IMR-90 (cell line): ENCODE data around the gene POLA2. TPM values are rescaled to one million over a fixed set of nuclear protein-coding genes. Genes with fewer than 3 reads are reported as not detected.
A peak's percentile ranks its signal among the peaks of the same experiment; 100 is the strongest.

Experiments
- ATAC-seq: fragments of 200-7000 bp; cut with Tn5 transposase; 2 replicates; pipeline ENCODE4 v1.9.1; 2020; ENCODE audit warnings: low read depth, mild to moderate bottlenecking, moderate library complexity
- BruUV-seq: library from RNA; stranded (reverse); fragments of 400-500 nt; replicated peaks from 2 replicates; lab custom pipeline; 2021; lab: Mats Ljungman, UMichigan
- CTCF ChIA-PET: fragments of 300-600 bp; formaldehyde crosslinking; extraction: SDS; loops from one replicate; lab custom pipeline; 2021; ENCODE audit warnings: antibody characterized with exemption; lab: Yijun Ruan, JAX
- POLR2A ChIA-PET: fragments of 300-600 bp; sonication (Branson Sonifier 250); formaldehyde crosslinking; loops from one replicate; lab custom pipeline; 2022; ENCODE audit warnings: antibody characterized with exemption; ENCODE audit not compliant: unreplicated experiment; lab: Charles Lee
- DNase-seq: peaks from one replicate; pipeline ENCODE4 v3.0.0; 2013
- H2AFZ ChIP-seq: replicated peaks from 2 replicates; pipeline ENCODE3; 2013; ENCODE audit warnings: low read length, mild to moderate bottlenecking; ENCODE audit not compliant: poor library complexity
- H2AK5ac ChIP-seq: 2 replicates; pipeline ENCODE4 v1.6.1; 2013; ENCODE audit warnings: low read depth, low read length, inconsistent platforms
- H2AK9ac ChIP-seq: replicated peaks from 2 replicates; pipeline ENCODE3; 2013; ENCODE audit warnings: mild to moderate bottlenecking, low read depth, low read length, moderate library complexity; ENCODE audit not compliant: poor library complexity
- H2BK120ac ChIP-seq: 2 replicates; pipeline ENCODE4 v1.6.1; 2013; ENCODE audit warnings: low read depth, low read length, inconsistent platforms
- H2BK15ac ChIP-seq: 3 replicates; pipeline ENCODE4 v1.6.1; 2013; ENCODE audit warnings: low read depth, low read length, inconsistent platforms
- H2BK20ac ChIP-seq: 2 replicates; pipeline ENCODE4 v1.6.1; 2013; ENCODE audit warnings: low read depth, mild to moderate bottlenecking, inconsistent platforms, low read length, moderate library complexity
- H2BK5ac ChIP-seq: 2 replicates; pipeline ENCODE4 v1.6.1; 2013; ENCODE audit warnings: mild to moderate bottlenecking, low read depth, low read length, inconsistent platforms; ENCODE audit not compliant: poor library complexity, severe bottlenecking
- H3K14ac ChIP-seq: replicated peaks from 2 replicates; pipeline ENCODE4 v1.6.1; 2013; ENCODE audit warnings: low read depth, low read length, inconsistent platforms
- H3K18ac ChIP-seq: 2 replicates; pipeline ENCODE4 v1.6.1; 2013; ENCODE audit warnings: low read depth, low read length, control low read depth
- H3K23ac ChIP-seq: 2 replicates; pipeline ENCODE4 v1.6.1; 2013; ENCODE audit warnings: low read depth, low read length, inconsistent platforms
- H3K27ac ChIP-seq: 2 replicates; pipeline ENCODE4 v1.5.1; 2013; ENCODE audit warnings: mild to moderate bottlenecking, control low read depth, low read length; ENCODE audit not compliant: insufficient read depth
- H3K27me3 ChIP-seq: 2 replicates; pipeline ENCODE4 v1.6.1; 2013; ENCODE audit warnings: low read length; ENCODE audit not compliant: control insufficient read depth, insufficient read depth
- H3K36me3 ChIP-seq: 2 replicates; pipeline ENCODE4 v1.6.1; 2013; ENCODE audit warnings: low read length, mixed read lengths; ENCODE audit not compliant: control insufficient read depth, insufficient read depth
- H3K4ac ChIP-seq: 2 replicates; pipeline ENCODE4 v1.6.1; 2013; ENCODE audit warnings: low read depth, low read length, inconsistent platforms
- H3K4me1 ChIP-seq: 2 replicates; pipeline ENCODE4 v1.6.1; 2013; ENCODE audit warnings: low read length, mixed read lengths; ENCODE audit not compliant: control insufficient read depth, insufficient read depth
- H3K4me2 ChIP-seq: 2 replicates; pipeline ENCODE4 v1.6.1; 2013; ENCODE audit warnings: low read depth, mild to moderate bottlenecking, control low read depth, low read length, moderate library complexity
- H3K4me3 ChIP-seq: 2 replicates; pipeline ENCODE4 v1.5.1; 2013; ENCODE audit warnings: low read depth, mild to moderate bottlenecking, control low read depth, low read length, moderate library complexity; ENCODE audit not compliant: insufficient read depth
- H3K56ac ChIP-seq: 2 replicates; pipeline ENCODE4 v1.6.1; 2013; ENCODE audit warnings: low read length, inconsistent platforms; ENCODE audit not compliant: insufficient read depth; ENCODE audit errors: extremely low read depth
- H3K79me1 ChIP-seq, 2 experiments: 2 replicates each; pipeline ENCODE4 v1.6.1; 2013; ENCODE audit warnings: low read length in 2 of 2, inconsistent platforms in 1 of 2, low read depth in 1 of 2
- H3K9ac ChIP-seq: 2 replicates; pipeline ENCODE4 v1.6.1; 2013; ENCODE audit warnings: low read depth, low read length, control low read depth
- H3K9me1 ChIP-seq: 2 replicates; pipeline ENCODE4 v1.6.1; 2013; ENCODE audit warnings: low read length, inconsistent platforms; ENCODE audit not compliant: insufficient read depth
- H3K9me3 ChIP-seq: 2 replicates; pipeline ENCODE4 v1.6.1; 2013; ENCODE audit warnings: low read length; ENCODE audit not compliant: control insufficient read depth, insufficient read depth
- H4K20me1 ChIP-seq: 2 replicates; pipeline ENCODE4 v1.6.1; 2013; ENCODE audit warnings: low read length, inconsistent platforms; ENCODE audit not compliant: insufficient read depth
- H4K5ac ChIP-seq: 2 replicates; pipeline ENCODE4 v1.6.1; 2013; ENCODE audit warnings: mild to moderate bottlenecking, low read depth, low read length, control low read depth
- H4K8ac ChIP-seq, 2 experiments: 2 replicates each; pipeline ENCODE4 v1.6.1; 2013; ENCODE audit warnings: low read depth in 2 of 2, low read length in 2 of 2, control low read depth in 1 of 2, inconsistent platforms in 1 of 2
- H4K91ac ChIP-seq: 2 replicates; pipeline ENCODE4 v1.6.1; 2013; ENCODE audit warnings: low read depth, low read length, inconsistent platforms; ENCODE audit not compliant: insufficient read depth
- BHLHE40 ChIP-seq: fragments of 150-350 bp; IDR thresholded peaks from 2 replicates; pipeline ENCODE4 v1.6.1; 2016; ENCODE audit warnings: mild to moderate bottlenecking, low read depth, low read length
- CEBPB ChIP-seq: IDR thresholded peaks from 2 replicates; pipeline ENCODE4 v1.6.1; 2012; ENCODE audit warnings: low read depth, low read length, improper control_type of control experiment
- CTCF ChIP-seq: conservative IDR thresholded peaks from 2 replicates; pipeline ENCODE4 v1.5.1; 2012; ENCODE audit warnings: mild to moderate bottlenecking, low read depth, low read length, improper control_type of control experiment
- ELK1 ChIP-seq: fragments of 150-350 bp; IDR thresholded peaks from 2 replicates; pipeline ENCODE4 v1.6.1; 2016; ENCODE audit warnings: low read depth, mild to moderate bottlenecking, low read length, moderate library complexity, borderline replicate concordance
- FOS ChIP-seq: fragments of 150-350 bp; IDR thresholded peaks from 2 replicates; pipeline ENCODE4 v1.6.1; 2016; ENCODE audit warnings: low read depth, low read length
- MAFK ChIP-seq: IDR thresholded peaks from 2 replicates; pipeline ENCODE4 v1.6.1; 2012; ENCODE audit warnings: low read depth, low read length, improper control_type of control experiment
- MAZ ChIP-seq: IDR thresholded peaks from 2 replicates; pipeline ENCODE4 v1.6.1; 2012; ENCODE audit warnings: low read depth, mild to moderate bottlenecking, low read length, improper control_type of control experiment, moderate library complexity, borderline replicate concordance
- MXI1 ChIP-seq: IDR thresholded peaks from 2 replicates; pipeline ENCODE4 v1.6.1; 2012; ENCODE audit warnings: low read depth, mild to moderate bottlenecking, low read length, moderate library complexity, borderline replicate concordance
- POLR2A ChIP-seq: IDR thresholded peaks from 2 replicates; pipeline ENCODE4 v1.6.1; 2012; ENCODE audit warnings: mild to moderate bottlenecking, low read depth, low read length
- RCOR1 ChIP-seq: IDR thresholded peaks from 2 replicates; pipeline ENCODE4 v1.6.1; 2012; ENCODE audit warnings: mild to moderate bottlenecking, low read length, improper control_type of control experiment; ENCODE audit not compliant: insufficient replicate concordance
- RFX5 ChIP-seq: IDR thresholded peaks from 2 replicates; pipeline ENCODE4 v1.8.0; 2012; ENCODE audit warnings: low read depth, mild to moderate bottlenecking, low read length, moderate library complexity
- USF2 ChIP-seq: fragments of 150-350 bp; IDR thresholded peaks from 2 replicates; pipeline ENCODE4 v1.6.1; 2017; ENCODE audit warnings: mild to moderate bottlenecking, antibody characterized with exemption, low read length, low read depth
- WGBS, 2 experiments: methylation state at CpG; one replicate each; pipeline versions ENCODE4 v1.1.5 to v1.1.7; 2013; ENCODE audit warnings: missing lambda C conversion rate in 2 of 2; ENCODE audit not compliant: insufficient read length in 1 of 2; ENCODE audit errors: extremely low coverage in 2 of 2; 5-methylcytosine and 5-hydroxymethylcytosine counted together
- dilution Hi-C: fragments of 300-500 bp; cut with HindIII; formaldehyde crosslinking; loops from one replicate; pipeline ENCODE4 v1.14.3; 2018; ENCODE audit warnings: low sequenced_read_pairs; ENCODE audit not compliant: unreplicated experiment
- in situ Hi-C: fragments of 300-500 bp; cut with MboI; formaldehyde crosslinking; loops from 3 replicates; pipeline ENCODE4 v1.14.3; 2019; ENCODE audit warnings: low sequenced_read_pairs, inconsistent platforms, mixed read lengths
- intact Hi-C: fragments of 100-400 bp; cut with micrococcal nuclease; formaldehyde crosslinking; loops from 2 replicates; pipeline ENCODE4 v1.10.0; 2022
- polyA plus RNA-seq, 3 experiments: library from polyadenylated mRNA; depleted of rRNA; stranded (reverse); fragments of >200 nt; gene quantifications; 2 replicates each; pipeline ENCODE4 v1.2.3, GENCODE V29; 2012; ENCODE audit warnings: low replicate concordance in 1 of 3
- total RNA-seq: library from RNA; depleted of rRNA; stranded (reverse); fragments of >200 nt; gene quantifications from 2 replicates; pipeline ENCODE4 v1.2.3, GENCODE V29; 2012

Gene POLA2
- total and polyA plus RNA-seq, 2 of the 4 experiments (the other 2 are of a cell fraction) = 14.2 to 17.3 TPM

- TF ChIP-seq MXI1 = no peak
- TF ChIP-seq RFX5 = no peak
- no peak for TF ChIP-seq MAFK
- no peak for TF ChIP-seq RCOR1
- no peak for TF ChIP-seq POLR2A
- no peak for TF ChIP-seq USF2
Measured at GRCh38 chr11:65303555-65303954, 41.8 kb downstream of the POLA2 start (continued).

- CTCF ChIA-PET = no interaction called here
- TF ChIP-seq FOS = no peak
- TF ChIP-seq MAZ = no peak
- TF ChIP-seq CTCF = no peak
- no peak for TF ChIP-seq ELK1
- TF ChIP-seq CEBPB = no peak
- TF ChIP-seq RFX5 = no peak
- TF ChIP-seq USF2 = no peak
- TF ChIP-seq BHLHE40 = no peak
- no peak for TF ChIP-seq POLR2A
- no peak for TF ChIP-seq MXI1
Measured at GRCh38 chr11:65304110-65304509, 42.3 kb downstream of the POLA2 start.

More at GRCh38 chr11:65304110-65304509, 42.3 kb downstream of the POLA2 start:
- no peak overlapping the region for H2AFZ ChIP-seq
- no peaks in the 10 kb centered on the region for H3K27me3 ChIP-seq
- no peak overlapping the region for H3K9ac ChIP-seq
- H3K9me1 ChIP-seq = peaks cover 56% of the 10 kb centered on the region
- no peak overlapping the region; the same call in 2 of the 3 replicates for H2BK15ac ChIP-seq
- no peak overlapping the region for H2BK120ac ChIP-seq
- no peak overlapping the region for H3K4me3 ChIP-seq
- no peak overlapping the region for H4K8ac ChIP-seq
- peak overlapping the region; percentile 84; the same call in 1 of the 2 replicates for H3K27ac ChIP-seq
- H3K23ac ChIP-seq = no peak overlapping the region; the same call in 1 of the 2 replicates
- ATAC-seq (no peak), DNase-seq (no peak)
- no peak overlapping the region for H3K4me2 ChIP-seq
- no peak overlapping the region for H3K18ac ChIP-seq
- peaks cover 46% of the 10 kb centered on the region for H3K4me1 ChIP-seq
- no peak overlapping the region for H2BK20ac ChIP-seq
- H2AK9ac ChIP-seq = no peak overlapping the region
- H3K79me1 ChIP-seq = peaks cover 7 to 50% of the 10 kb centered on the region in 2 experiments; a peak in 3 of 4 replicates
- no peak overlapping the region for H4K91ac ChIP-seq
- H2BK5ac ChIP-seq = peak overlapping the region; percentile 16
- H3K9me3 ChIP-seq = no peaks in the 10 kb centered on the region
- intact Hi-C loops = no loop called here
- BruUV-seq = no TSS peak
- 93 to 100% methylated on average over 4 of the region's 4 CpGs for WGBS, 2 experiments
- H3K36me3 ChIP-seq = no peaks in the 10 kb centered on the region
- peaks cover 9% of the 10 kb centered on the region for H4K20me1 ChIP-seq
- dilution Hi-C loops = no loop called here
- H2AK5ac ChIP-seq = peak overlapping the region; percentile 84
- POLR2A ChIA-PET = no interaction called here
- H4K5ac ChIP-seq = no peak overlapping the region
- H3K4ac ChIP-seq = peak overlapping the region; percentile 50; the same call in 1 of the 2 replicates
- no peak overlapping the region for H3K14ac ChIP-seq
- H3K56ac ChIP-seq = no peak overlapping the region
- in situ Hi-C loops = no loop called here
